Stimulated activated CD8-positive, alpha-beta memory T cell treated with anti-CD3 and anti-CD28 coated beads, Interleukin-4, amount 100 ng/mL, for 1 hour (primary cell): Measurements from ENCODE around the gene SOCS6.
"Not testable (repeated sequence)": the region's sequence is repeated elsewhere in the genome, so short reads cannot be mapped to it uniquely, and the experiment has no call there.

Experiments
- DNase-seq, 2 donors: peaks; one replicate each; pipeline ENCODE4 v3.0.0-alpha.2; 2020; ENCODE audit warnings: low read depth in 2 of 2, low spot score in 1 of 2

The SOCS6 gene

GRCh38 chr18:70288851-70289328 lies at the start of gene SOCS6:
Gene SOCS6 (plus strand): TSS chr18:70289045. CDS start chr18:70324669, 35,624 bp downstream.
- no peak for DNase-seq

- no peak for DNase-seq
These were observed 45.5 kb upstream of the SOCS6 start for GRCh38 chr18:70243131-70243929.

DNA sequence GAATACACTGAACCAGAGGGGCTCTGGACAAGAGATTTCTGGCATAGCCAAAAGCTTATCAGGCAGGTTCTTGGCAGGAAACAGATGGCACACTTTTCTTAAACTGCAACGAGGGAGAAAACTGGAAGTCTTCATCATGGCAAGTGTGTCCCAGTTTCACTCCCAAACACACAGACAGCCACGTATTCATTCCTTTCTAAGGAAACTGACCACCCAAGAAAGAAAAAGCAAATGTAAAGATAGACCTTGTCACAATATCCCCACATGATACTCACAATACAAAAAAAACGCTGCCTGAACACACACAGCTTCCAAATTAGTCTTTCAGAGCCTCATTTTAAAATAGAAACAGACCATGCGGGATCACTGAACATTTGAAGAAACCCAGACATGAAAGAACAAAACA lies 42.8 kb upstream of the SOCS6 start:
- no peak for DNase-seq

DNA sequence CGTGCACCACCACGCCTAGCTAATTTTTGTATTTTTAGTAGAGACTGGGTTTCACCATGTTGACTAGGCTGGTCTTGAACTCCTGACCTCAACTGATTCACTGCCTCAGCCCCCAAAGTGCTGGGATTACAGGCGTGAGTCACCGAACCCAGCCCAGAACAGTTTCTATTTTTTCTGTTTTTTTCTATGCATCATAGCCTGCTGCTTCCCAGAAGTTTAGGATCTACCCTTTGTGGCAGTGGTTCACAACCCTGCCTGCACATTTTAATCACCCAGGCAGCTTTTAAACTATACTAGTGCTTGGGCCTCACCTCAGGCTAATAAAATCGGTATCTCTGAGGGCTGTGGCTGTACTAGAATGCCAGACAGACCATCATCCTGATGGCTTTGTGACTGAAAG lies 39.7 kb upstream of the SOCS6 start:
- DNase-seq: no peak

- not testable (repeated sequence) for DNase-seq
These were observed 39.0 kb upstream of the SOCS6 start for GRCh38 chr18:70249861-70250260.

DNA sequence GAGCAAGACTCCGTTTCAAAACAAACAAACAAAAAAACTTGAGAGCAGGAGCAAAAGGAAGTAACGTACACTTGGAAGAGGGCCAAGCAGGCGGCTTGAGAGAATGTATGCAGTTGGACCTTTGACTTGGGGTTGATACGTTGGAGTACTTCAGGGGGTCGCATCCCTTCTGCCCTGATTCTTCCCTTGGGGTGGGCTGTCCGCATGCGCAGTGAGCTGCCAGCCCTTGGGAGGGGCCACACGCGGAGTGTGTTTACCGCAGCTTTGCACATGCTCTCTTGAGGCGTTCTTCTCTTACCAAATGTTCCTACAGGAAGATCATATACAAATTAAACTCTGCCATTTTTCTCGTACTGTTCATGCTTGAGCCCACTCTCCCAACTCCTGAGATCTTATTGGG lies 38.1 kb upstream of the SOCS6 start:
- DNase-seq: no peak

DNA sequence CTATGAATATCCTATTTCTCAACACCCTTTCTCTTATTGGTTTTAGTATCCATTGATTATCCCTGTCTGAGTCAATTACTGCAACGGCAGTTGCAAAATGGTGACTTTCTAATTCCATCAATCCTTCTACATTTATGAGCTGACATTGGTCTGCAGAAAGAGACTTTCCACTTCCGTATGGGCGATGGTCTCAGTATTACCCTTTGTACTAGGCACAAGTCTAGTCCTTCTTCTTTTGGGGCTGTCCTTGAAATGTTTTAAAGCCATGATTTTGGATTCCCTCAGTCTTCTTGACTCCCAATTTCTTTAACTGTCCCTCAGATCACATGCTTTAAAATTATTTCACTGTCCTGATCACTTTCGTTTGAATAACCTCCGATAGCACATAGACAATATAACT lies 32.7 kb upstream of the SOCS6 start:
- no peak for DNase-seq

GRCh38 chr18:70256994-70257393 lies 31.9 kb upstream of the SOCS6 start:
- no peak for DNase-seq

GRCh38 chr18:70258243-70258642 lies 30.6 kb upstream of the SOCS6 start:
- DNase-seq: no peak

DNA sequence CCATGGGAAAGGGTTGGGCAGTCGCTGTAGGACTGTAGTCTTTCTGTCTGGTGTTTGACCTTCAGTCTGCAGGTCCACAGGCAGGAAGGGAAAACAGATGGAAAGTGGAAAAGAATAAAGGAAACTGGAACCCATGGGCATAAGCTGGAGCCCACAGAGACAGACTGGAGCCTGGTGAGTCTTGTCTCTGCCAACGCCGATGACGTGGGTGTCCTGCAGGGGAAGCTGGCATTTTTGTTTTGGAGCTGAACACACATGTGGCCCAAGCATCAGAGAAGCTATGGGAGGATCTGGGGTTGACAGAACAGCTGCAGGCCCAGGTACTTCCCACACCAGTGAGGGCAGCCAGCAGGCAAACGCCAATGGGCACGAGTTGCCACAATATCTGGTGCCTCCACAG lies 28.2 kb upstream of the SOCS6 start:
- DNase-seq: no peak

GRCh38 chr18:70261141-70261788 lies 27.6 kb upstream of the SOCS6 start:
- no peak for DNase-seq

GRCh38 chr18:70263336-70263735 lies 25.5 kb upstream of the SOCS6 start:
- no peak for DNase-seq

- no peak for DNase-seq
These were observed 17.1 kb upstream of the SOCS6 start for GRCh38 chr18:70271742-70272141.

DNA sequence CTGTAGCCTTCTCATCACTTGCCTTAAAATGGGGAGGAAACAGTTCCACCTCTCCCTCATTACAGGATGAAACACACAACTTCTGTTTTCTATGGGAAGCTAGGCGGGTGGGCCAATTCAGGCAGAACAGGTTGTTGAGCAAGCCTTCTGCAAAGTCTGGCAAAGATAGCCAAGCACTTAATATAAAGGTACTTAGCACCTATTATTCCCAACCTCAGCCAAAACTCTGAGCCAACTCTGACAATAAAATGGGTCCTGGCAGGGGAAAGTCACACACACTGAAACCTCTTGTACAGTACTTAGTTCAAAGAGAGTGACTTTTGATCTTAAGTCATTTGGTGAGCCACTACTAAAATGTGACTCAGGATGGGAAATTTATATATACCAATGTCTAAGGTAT lies 15.8 kb upstream of the SOCS6 start:
- DNase-seq: no peak

DNA sequence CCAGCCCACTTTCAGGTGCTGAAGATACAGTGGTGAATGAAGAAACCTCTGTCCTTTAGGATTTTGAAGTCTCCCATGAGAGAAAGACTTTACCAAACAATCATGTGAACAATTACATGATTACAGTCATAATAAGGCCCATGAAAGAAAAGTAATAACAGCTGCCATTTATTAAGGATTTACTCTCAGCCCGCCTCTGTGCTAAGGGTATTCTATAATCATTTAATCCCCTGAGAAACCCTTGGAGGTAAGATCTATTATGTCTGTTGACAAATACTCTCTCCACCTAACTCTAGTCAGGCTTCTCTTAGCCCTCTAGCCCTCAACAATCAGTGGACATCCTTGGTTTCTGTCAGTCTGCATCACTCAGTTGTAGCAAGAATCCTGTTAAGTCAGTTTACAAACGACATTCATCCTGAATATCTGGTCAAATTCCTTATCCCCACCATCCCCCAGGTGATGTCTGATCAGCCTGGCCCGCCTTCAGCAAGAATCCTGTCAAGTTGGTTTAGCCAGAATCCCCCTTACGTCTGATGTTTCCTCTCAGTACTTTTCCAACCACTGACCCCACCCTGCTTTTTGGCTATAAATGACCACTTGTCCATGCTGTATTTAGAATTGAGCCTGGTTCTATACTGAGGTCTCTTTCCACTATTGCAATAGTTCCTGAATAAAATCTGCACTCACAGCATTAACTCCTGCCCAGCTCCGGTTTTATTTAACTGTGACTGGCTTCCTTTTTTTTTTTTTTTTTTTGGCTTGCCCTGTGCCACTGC lies 12.2 kb upstream of the SOCS6 start:
- no peak for DNase-seq

DNA sequence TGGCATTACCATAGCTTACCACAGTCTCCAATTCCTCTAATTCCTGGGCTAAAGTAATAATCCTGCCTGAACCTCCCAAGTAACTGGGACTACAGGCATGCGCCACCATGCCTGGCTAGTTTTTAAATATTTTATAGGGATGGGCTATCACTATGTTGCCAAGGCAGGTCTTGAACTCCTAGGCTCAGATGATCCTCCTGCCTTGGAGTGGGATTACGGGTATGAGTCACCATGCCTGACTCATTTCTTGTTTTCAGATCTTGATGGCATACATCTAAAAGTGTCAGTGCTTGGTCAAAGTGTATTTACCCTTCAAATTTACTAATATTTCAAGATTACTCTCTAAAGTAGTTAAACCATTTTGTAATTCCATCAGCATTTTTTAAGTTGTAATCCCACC lies 9.4 kb upstream of the SOCS6 start:
- DNase-seq: no peak

DNA sequence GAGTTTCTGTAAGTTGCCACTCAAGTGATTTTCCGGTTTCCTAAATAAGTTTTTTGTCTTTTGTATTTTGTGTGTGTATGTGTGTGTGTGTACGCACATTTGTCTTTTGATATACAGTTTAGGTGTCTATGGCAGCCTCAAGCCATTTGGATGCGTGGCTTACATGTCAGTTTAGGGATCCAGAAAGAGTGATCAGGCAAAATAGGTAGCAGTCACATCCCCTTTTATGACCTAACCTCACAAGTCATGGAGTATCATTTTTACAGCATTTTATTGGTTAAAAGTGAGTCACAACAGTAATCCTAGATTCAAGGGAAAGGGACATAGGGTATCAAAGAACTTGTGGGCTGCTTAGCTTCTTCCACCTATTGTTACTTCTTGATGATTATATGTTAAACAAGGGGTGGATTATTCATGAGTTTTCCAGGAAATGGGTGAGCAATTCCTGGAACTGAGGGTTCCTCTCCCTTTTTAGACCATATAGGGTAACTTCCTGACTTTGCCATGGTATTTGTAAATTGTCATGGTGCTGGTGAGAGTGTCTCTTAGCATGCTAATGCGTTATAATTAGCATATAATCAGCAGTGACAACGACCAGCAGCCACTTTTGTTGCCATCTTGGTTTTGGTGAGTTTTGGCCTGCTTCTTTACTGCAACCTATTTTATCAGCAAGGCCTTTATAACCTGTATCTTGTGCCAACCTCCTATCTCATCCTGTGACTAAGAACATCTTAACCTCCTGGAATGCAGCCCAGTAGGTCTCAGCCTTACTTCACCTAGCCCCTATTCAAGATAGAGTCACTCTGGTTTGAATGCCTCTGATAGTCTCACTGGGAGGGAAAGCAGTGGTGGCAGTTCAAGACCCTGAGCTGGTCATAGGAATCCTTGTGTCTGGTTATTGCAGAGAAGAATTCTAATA lies 8.6 kb upstream of the SOCS6 start:
- DNase-seq: no peak

- no peak for DNase-seq
These were observed 3.7 kb upstream of the SOCS6 start for GRCh38 chr18:70284976-70285620.

- DNase-seq: no peak
These were observed 1.1 kb upstream of the SOCS6 start for GRCh38 chr18:70287731-70288130.

- DNase-seq: no peak
These were observed 534 bp upstream of the SOCS6 start for GRCh38 chr18:70288171-70288850.
